ENCODE measurements around the gene CCDC77.

CCDC77 gene

GRCh38 chr12:482061-482460, 80.6 kb downstream of the CCDC77 start:
- no peak overlapping the region for H3K9ac ChIP-seq (ENCODE audit: insufficient read length)
- no peak overlapping the region for H3K4me3 ChIP-seq
- H3K9me3 ChIP-seq (ENCODE audit: low read depth, low read length), result no peaks in the 10 kb centered on the region
- DNase-seq (ENCODE audit: low read depth, low spot score), result no peak
- no peak for TF ChIP-seq POLR2AphosphoS5 (IDR thresholded peaks at IDR 0.05; ENCODE audit: borderline replicate concordance, low read depth, low read length)
- TF ChIP-seq EZH2 (IDR thresholded peaks at IDR 0.05), result no peak
- TF ChIP-seq FOXP2 (optimal IDR thresholded peaks at IDR 0.05; ENCODE audit: control extremely low read depth, extremely low read length, insufficient read depth), result no peak
- H3K36me3 ChIP-seq (ENCODE audit: insufficient read depth, low read length), result no peaks in the 10 kb centered on the region
- no peak overlapping the region for H3K27ac ChIP-seq

GRCh38 chr12:484096-484495, 82.7 kb downstream of the CCDC77 start:
- Histone ChIP-seq H3K9me3 (ENCODE audit: low read depth, low read length) (no peaks in the 10 kb centered on the region), H3K4me3 (no peak overlapping the region), H3K36me3 (ENCODE audit: insufficient read depth, low read length) (no peaks in the 10 kb centered on the region), H3K9ac (ENCODE audit: insufficient read length) (no peak overlapping the region), H3K27ac (no peak overlapping the region)
- no peak for TF ChIP-seq POLR2AphosphoS5 (IDR thresholded peaks at IDR 0.05; ENCODE audit: borderline replicate concordance, low read depth, low read length)
- no peak for TF ChIP-seq FOXP2 (optimal IDR thresholded peaks at IDR 0.05; ENCODE audit: control extremely low read depth, extremely low read length, insufficient read depth)
- no peak for TF ChIP-seq EZH2 (IDR thresholded peaks at IDR 0.05)
- DNase-seq (ENCODE audit: low read depth, low spot score), result no peak

DNA sequence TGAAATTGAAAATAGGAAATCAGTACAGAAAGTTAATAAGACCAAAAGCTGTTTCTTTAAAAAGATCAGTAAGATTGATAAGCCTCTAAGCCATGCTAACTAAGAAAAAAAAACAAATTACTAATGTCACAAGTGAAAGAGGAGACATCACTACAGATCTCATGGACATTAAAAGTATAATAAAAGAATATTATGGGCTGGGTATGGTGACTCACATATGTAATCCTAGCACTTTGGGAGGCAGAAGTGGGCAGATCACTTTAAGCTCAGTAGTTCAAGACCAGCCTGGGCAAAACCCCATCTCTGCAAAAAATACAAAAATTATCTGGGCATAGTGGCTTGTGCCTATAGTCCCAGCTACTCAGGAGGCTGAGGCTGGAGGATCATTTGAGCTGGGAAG, 88.8 kb downstream of the CCDC77 start:
- Histone ChIP-seq H3K27ac (no peak overlapping the region), H3K9ac (ENCODE audit: insufficient read length) (no peak overlapping the region), H3K9me3 (ENCODE audit: low read depth, low read length) (peaks cover 8% of the 10 kb centered on the region; the same call in 1 of the 2 replicates), H3K36me3 (ENCODE audit: insufficient read depth, low read length) (no peaks in the 10 kb centered on the region), H3K4me3 (no peak overlapping the region)
- TF ChIP-seq EZH2 (IDR thresholded peaks at IDR 0.05) (no peak), FOXP2 (optimal IDR thresholded peaks at IDR 0.05; ENCODE audit: control extremely low read depth, extremely low read length, insufficient read depth) (no peak), POLR2AphosphoS5 (IDR thresholded peaks at IDR 0.05; ENCODE audit: borderline replicate concordance, low read depth, low read length) (no peak)
- no peak for DNase-seq (ENCODE audit: low read depth, low spot score)
